ENCODE results near the gene OBSCN.

The OBSCN gene

DNA sequence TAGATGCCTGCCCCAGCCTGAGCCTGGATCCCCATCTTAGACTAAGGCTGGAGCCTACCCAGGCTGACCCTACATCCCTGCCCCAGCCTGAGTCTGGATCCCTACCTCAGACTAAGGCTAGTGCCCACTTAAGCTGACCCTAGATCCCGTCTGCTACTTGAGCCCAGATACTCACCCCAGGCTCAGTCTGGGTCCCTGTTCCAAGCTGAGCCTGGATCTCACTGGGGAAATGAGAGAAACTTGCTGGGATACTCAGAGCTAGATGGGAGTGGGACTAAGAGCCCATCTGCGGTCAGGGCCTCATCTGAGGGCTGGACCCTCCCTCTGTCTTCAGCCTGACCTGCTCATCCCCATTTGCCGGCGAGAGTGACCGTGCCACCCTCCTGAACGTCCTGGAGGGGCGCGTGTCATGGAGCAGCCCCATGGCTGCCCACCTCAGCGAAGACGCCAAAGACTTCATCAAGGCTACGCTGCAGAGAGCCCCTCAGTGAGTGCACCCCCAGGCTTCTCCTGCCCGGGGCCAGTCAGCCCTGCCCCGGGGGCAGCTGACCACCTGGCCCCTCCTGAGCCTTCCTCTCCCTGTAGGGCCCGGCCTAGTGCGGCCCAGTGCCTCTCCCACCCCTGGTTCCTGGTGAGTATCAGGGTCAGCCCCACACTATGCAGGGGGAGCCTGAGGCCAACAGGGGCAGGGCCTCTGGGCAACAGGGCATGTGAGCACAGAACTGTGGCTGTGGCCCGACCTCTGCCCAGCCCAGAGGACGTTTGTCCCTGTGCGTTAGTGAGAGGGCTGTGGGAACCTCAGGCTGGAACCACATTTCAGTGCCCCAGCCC lies 162.0 kb downstream of the OBSCN start:
- H3F3A ChIP-seq (ENCODE audit: insufficient read depth, low read length): no peaks in the 10 kb centered on the region
- H3K27me3 ChIP-seq (ENCODE audit: insufficient read depth, low read length): no peaks in the 10 kb centered on the region; the same call in 1 of the 2 replicates
- H3K36me3 ChIP-seq (ENCODE audit: insufficient read depth, low read length): no peaks in the 10 kb centered on the region
- H3K4me1 ChIP-seq (ENCODE audit: insufficient read depth, low read length, severe bottlenecking): no peaks in the 10 kb centered on the region
- H3K9me2 ChIP-seq (ENCODE audit: low read depth, low read length): no peaks in the 10 kb centered on the region
- TF ChIP-seq, protein P1, sequence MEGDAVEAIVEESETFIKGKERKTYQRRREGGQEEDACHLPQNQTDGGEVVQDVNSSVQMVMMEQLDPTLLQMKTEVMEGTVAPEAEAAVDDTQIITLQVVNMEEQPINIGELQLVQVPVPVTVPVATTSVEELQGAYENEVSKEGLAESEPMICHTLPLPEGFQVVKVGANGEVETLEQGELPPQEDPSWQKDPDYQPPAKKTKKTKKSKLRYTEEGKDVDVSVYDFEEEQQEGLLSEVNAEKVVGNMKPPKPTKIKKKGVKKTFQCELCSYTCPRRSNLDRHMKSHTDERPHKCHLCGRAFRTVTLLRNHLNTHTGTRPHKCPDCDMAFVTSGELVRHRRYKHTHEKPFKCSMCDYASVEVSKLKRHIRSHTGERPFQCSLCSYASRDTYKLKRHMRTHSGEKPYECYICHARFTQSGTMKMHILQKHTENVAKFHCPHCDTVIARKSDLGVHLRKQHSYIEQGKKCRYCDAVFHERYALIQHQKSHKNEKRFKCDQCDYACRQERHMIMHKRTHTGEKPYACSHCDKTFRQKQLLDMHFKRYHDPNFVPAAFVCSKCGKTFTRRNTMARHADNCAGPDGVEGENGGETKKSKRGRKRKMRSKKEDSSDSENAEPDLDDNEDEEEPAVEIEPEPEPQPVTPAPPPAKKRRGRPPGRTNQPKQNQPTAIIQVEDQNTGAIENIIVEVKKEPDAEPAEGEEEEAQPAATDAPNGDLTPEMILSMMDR (IDR thresholded peaks at IDR 0.05; ENCODE audit: low read length): no peak
- TF ChIP-seq EZH2 (IDR thresholded peaks at IDR 0.05; ENCODE audit: borderline replicate concordance, low read length): no peak
- no peaks in the 10 kb centered on the region for H3K9me3 ChIP-seq (ENCODE audit: low read length)
- H3K4me3 ChIP-seq (ENCODE audit: low read depth, low read length, poor library complexity, severe bottlenecking): no peak overlapping the region
- H3K4me2 ChIP-seq (ENCODE audit: low read length): no peak overlapping the region
- no peak overlapping the region for H3K9ac ChIP-seq (ENCODE audit: low read length)
- H2AFZ ChIP-seq (ENCODE audit: low read length): no peak overlapping the region
- H3K27ac ChIP-seq (ENCODE audit: low read depth, low read length, poor library complexity, severe bottlenecking): no peak overlapping the region
- no peaks in the 10 kb centered on the region for H4K20me1 ChIP-seq (ENCODE audit: insufficient read depth, low read length)
- H3K79me2 ChIP-seq (ENCODE audit: insufficient read depth, low read length): no peaks in the 10 kb centered on the region

DNA sequence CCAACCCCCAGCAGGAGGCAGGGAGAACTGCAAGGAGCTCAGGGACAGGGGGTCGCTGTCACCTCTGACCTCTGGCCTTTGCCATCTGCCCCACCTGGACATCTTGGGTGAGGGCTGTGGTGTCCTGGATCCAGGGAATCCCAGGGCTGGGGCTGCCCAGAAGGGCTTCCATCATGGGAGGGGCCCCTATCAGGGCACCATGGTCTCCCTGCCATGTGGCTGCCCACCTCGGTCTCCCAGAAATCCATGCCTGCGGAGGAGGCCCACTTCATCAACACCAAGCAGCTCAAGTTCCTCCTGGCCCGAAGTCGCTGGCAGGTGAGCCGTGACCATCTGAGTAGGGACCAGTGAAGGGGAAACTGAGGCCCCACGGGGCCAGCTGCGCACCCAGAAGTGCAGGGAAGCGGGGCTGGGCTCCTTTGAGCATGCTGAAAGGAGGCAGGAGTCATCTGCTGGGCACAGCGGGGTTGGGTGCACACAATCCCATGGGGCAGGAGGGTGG lies 162.6 kb downstream of the OBSCN start:
- Histone ChIP-seq H3K9me3 (ENCODE audit: low read length) (no peaks in the 10 kb centered on the region), H3K9me2 (ENCODE audit: low read depth, low read length) (no peaks in the 10 kb centered on the region), H3K4me2 (ENCODE audit: low read length) (no peak overlapping the region), H3K27ac (ENCODE audit: low read depth, low read length, poor library complexity, severe bottlenecking) (no peak overlapping the region), H3K27me3 (ENCODE audit: insufficient read depth, low read length) (no peaks in the 10 kb centered on the region; the same call in 1 of the 2 replicates), H3K4me3 (ENCODE audit: low read depth, low read length, poor library complexity, severe bottlenecking) (no peak overlapping the region), H3K9ac (ENCODE audit: low read length) (no peak overlapping the region), H3K79me2 (ENCODE audit: insufficient read depth, low read length) (no peaks in the 10 kb centered on the region), H4K20me1 (ENCODE audit: insufficient read depth, low read length) (no peaks in the 10 kb centered on the region), H3K36me3 (ENCODE audit: insufficient read depth, low read length) (no peaks in the 10 kb centered on the region), H2AFZ (ENCODE audit: low read length) (no peak overlapping the region), H3F3A (ENCODE audit: insufficient read depth, low read length) (no peaks in the 10 kb centered on the region), H3K4me1 (ENCODE audit: insufficient read depth, low read length, severe bottlenecking) (no peaks in the 10 kb centered on the region)
- no peak for TF ChIP-seq EZH2 (IDR thresholded peaks at IDR 0.05; ENCODE audit: borderline replicate concordance, low read length)
- TF ChIP-seq, protein P1 (IDR thresholded peaks at IDR 0.05; ENCODE audit: low read length): no peak

DNA sequence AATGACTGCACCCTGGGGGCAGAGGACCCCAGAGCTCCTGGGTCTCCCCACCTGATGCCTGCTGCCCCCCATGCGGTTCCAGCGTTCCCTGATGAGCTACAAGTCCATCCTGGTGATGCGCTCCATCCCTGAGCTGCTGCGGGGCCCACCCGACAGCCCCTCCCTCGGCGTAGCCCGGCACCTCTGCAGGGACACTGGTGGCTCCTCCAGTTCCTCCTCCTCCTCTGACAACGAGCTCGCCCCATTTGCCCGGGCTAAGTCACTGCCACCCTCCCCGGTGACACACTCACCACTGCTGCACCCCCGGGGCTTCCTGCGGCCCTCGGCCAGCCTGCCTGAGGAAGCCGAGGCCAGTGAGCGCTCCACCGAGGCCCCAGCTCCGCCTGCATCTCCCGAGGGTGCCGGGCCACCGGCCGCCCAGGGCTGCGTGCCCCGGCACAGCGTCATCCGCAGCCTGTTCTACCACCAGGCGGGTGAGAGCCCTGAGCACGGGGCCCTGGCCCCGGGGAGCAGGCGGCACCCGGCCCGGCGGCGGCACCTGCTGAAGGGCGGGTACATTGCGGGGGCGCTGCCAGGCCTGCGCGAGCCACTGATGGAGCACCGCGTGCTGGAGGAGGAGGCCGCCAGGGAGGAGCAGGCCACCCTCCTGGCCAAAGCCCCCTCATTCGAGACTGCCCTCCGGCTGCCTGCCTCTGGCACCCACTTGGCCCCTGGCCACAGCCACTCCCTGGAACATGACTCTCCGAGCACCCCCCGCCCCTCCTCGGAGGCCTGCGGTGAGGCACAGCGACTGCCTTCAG lies 163.3 kb downstream of the OBSCN start:
- H3K9me3 ChIP-seq (ENCODE audit: low read length): no peaks in the 10 kb centered on the region
- H3K27me3 ChIP-seq (ENCODE audit: insufficient read depth, low read length): no peaks in the 10 kb centered on the region; the same call in 1 of the 2 replicates
- H3K9me2 ChIP-seq (ENCODE audit: low read depth, low read length): no peaks in the 10 kb centered on the region
- TF ChIP-seq EZH2 (IDR thresholded peaks at IDR 0.05; ENCODE audit: borderline replicate concordance, low read length): no peak
- TF ChIP-seq, protein P1 (IDR thresholded peaks at IDR 0.05; ENCODE audit: low read length): no peak
- H3K4me1 ChIP-seq (ENCODE audit: insufficient read depth, low read length, severe bottlenecking): no peaks in the 10 kb centered on the region
- H3K4me2 ChIP-seq (ENCODE audit: low read length): no peak overlapping the region
- H3K27ac ChIP-seq (ENCODE audit: low read depth, low read length, poor library complexity, severe bottlenecking): no peak overlapping the region
- H3K4me3 ChIP-seq (ENCODE audit: low read depth, low read length, poor library complexity, severe bottlenecking): no peak overlapping the region
- no peak overlapping the region for H2AFZ ChIP-seq (ENCODE audit: low read length)
- H3K79me2 ChIP-seq (ENCODE audit: insufficient read depth, low read length): no peaks in the 10 kb centered on the region
- H3K36me3 ChIP-seq (ENCODE audit: insufficient read depth, low read length): no peaks in the 10 kb centered on the region
- H4K20me1 ChIP-seq (ENCODE audit: insufficient read depth, low read length): no peaks in the 10 kb centered on the region
- no peak overlapping the region for H3K9ac ChIP-seq (ENCODE audit: low read length)
- no peaks in the 10 kb centered on the region for H3F3A ChIP-seq (ENCODE audit: insufficient read depth, low read length)
